Peyer's patch (tissue), 4 donors: ENCODE data around the gene KCNK18.

ENCODE experiments used
- POLR2A ChIP-seq, 2 donors: fragments of 450-650 bp; IDR thresholded peaks; one replicate each; pipeline ENCODE4 v1.5.1; 2017; ENCODE audit warnings: antibody characterized with exemption in 2 of 2, mild to moderate bottlenecking in 2 of 2, moderate library complexity in 2 of 2
- TF ChIP-seq, protein P1 (sequence below), 6 experiments: fragments of 450-650 bp in 4 of 6; fragments of 200-600 bp in 2 of 6; sonication (generic) in 1 of 6; IDR thresholded peaks; one replicate each; pipeline ENCODE4 v1.5.1; 2017 to 2019; ENCODE audit warnings: antibody characterized with exemption in 6 of 6, mild to moderate bottlenecking in 3 of 6, moderate library complexity in 1 of 6

DNA sequence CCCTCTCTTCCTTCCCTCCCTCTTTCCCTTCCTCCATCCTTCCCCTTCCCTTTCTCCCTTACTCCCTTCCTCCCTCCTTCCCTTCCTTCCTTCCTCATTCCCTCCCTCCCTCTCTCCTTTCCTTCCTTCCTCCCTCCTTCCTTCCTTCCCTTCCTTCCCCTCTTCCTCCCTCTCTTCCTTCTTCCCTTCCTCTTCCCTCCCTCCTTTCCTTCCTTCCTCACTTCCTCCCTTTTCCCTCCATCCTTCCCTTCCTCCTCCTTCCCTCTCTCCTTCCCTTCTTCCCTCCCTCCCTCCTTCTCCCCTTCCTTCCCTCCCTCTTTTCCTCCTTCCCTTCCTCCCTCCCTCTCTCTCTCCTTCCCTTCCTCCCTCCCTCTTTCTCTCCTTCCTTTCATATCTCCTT lies 30.9 kb downstream of the KCNK18 start:
- no peak for TF ChIP-seq POLR2A (IDR thresholded peaks at IDR 0.05)
- TF ChIP-seq, protein P1, sequence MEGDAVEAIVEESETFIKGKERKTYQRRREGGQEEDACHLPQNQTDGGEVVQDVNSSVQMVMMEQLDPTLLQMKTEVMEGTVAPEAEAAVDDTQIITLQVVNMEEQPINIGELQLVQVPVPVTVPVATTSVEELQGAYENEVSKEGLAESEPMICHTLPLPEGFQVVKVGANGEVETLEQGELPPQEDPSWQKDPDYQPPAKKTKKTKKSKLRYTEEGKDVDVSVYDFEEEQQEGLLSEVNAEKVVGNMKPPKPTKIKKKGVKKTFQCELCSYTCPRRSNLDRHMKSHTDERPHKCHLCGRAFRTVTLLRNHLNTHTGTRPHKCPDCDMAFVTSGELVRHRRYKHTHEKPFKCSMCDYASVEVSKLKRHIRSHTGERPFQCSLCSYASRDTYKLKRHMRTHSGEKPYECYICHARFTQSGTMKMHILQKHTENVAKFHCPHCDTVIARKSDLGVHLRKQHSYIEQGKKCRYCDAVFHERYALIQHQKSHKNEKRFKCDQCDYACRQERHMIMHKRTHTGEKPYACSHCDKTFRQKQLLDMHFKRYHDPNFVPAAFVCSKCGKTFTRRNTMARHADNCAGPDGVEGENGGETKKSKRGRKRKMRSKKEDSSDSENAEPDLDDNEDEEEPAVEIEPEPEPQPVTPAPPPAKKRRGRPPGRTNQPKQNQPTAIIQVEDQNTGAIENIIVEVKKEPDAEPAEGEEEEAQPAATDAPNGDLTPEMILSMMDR (IDR thresholded peaks at IDR 0.05): no peak
